Left lung (tissue), 10 donors: ENCODE data around the gene NOX5. TPM values are rescaled to one million over a fixed set of nuclear protein-coding genes. Genes with fewer than 3 reads are reported as not detected.

ENCODE experiments used
- ATAC-seq: fragments of 200-7000 bp; cut with Tn5 transposase; one replicate; pipeline ENCODE4 v1.9.1; 2020; ENCODE audit warnings: moderate library complexity
- DNase-seq, 4 donors: peaks; one replicate each; pipeline ENCODE4 v3.0.0-alpha.2; 2013 to 2020
- H3K27ac ChIP-seq, 2 donors: fragments of 200-600 bp; sonication (generic) in 1 of 2; one replicate each; pipeline versions ENCODE4 v1.5.0 to v1.8.0; 2020 to 2021
- H3K27me3 ChIP-seq, 2 donors: fragments of 200-600 bp; sonication (generic) in 1 of 2; one replicate each; pipeline versions ENCODE4 v1.5.0 to v1.8.0; 2020 to 2021
- H3K36me3 ChIP-seq, 2 donors: fragments of 200-600 bp; sonication (generic) in 1 of 2; one replicate each; pipeline versions ENCODE4 v1.5.0 to v1.8.0; 2020 to 2021
- H3K4me1 ChIP-seq, 2 donors: fragments of 200-600 bp; one replicate each; pipeline ENCODE4 v1.8.0; 2021
- H3K4me3 ChIP-seq, 2 donors: fragments of 200-600 bp; sonication (generic) in 1 of 2; one replicate each; pipeline versions ENCODE4 v1.5.0 to v1.8.0; 2020 to 2021; ENCODE audit warnings: mild to moderate bottlenecking in 1 of 2
- H3K9me3 ChIP-seq, 2 donors: fragments of 200-600 bp; sonication (generic) in 1 of 2; one replicate each; pipeline versions ENCODE4 v1.5.0 to v1.8.0; 2020 to 2021
- CTCF ChIP-seq, 2 donors: fragments of 200-600 bp; sonication (generic) in 1 of 2; IDR thresholded peaks; one replicate each; pipeline versions ENCODE4 v1.5.0 to v1.8.0; 2021; ENCODE audit warnings: antibody characterized with exemption in 2 of 2
- intact Hi-C, 2 donors: fragments of 100-400 bp; cut with DNase I; formaldehyde crosslinking; loops; one replicate each; pipeline versions ENCODE4 v1.11.2 to v1.14.2; 2022
- polyA plus RNA-seq, 6 donors: library from polyadenylated mRNA; unstranded; fragments of 120-200 nt; gene quantifications; one replicate each; pipeline ENCODE4 v1.2.1, GENCODE V29; 2013; ENCODE audit not compliant: insufficient read length in 6 of 6
- total RNA-seq, 2 donors: library from RNA; stranded (reverse); fragmentation: NEBNext Ultra II Directional; extraction: Animal tissue kit (Norgen Biotek cat#: 25700); gene quantifications; one replicate each; pipeline ENCODE4 v1.2.1, GENCODE V29; 2021
- donor health status: DM: no; HTN: yes; CAD: no.
- donor health status: DM: no; HTN: no; CAD: no.

Gene NOX5
- total and polyA plus RNA-seq, 8 donors, result 0.16 to 0.83 (median 0.41) TPM

GRCh38 chr15:69042531-69042930 lies 28.0 kb downstream of the NOX5 start:
- no peaks in the 10 kb centered on the region for H3K9me3 ChIP-seq
- DNase-seq, result no peak
- ATAC-seq, result no peak
- intact Hi-C loops, result no loop called here
- no peak for TF ChIP-seq CTCF (IDR thresholded peaks at IDR 0.05)
- no peaks in the 10 kb centered on the region for H3K36me3 ChIP-seq
- no peak overlapping the region for H3K27ac ChIP-seq
- H3K4me1 ChIP-seq, result no peaks in the 10 kb centered on the region
- no peak overlapping the region for H3K4me3 ChIP-seq
- no peaks in the 10 kb centered on the region for H3K27me3 ChIP-seq

- Histone ChIP-seq H3K4me1 (no peaks in the 10 kb centered on the region), H3K27me3 (no peaks in the 10 kb centered on the region), H3K27ac (no peak overlapping the region), H3K36me3 (no peaks in the 10 kb centered on the region), H3K4me3 (no peak overlapping the region), H3K9me3 (no peaks in the 10 kb centered on the region)
- ATAC-seq, result no peak
- no peak for TF ChIP-seq CTCF (IDR thresholded peaks at IDR 0.05)
- intact Hi-C loops, result no loop called here
- peak in 1 of 4 donors; percentile 24 for DNase-seq
Observed at GRCh38 chr15:69045802-69046201, 31.3 kb downstream of the NOX5 start.

- Histone ChIP-seq H3K4me3 (no peak overlapping the region), H3K36me3 (no peaks in the 10 kb centered on the region), H3K4me1 (no peaks in the 10 kb centered on the region), H3K27me3 (no peaks in the 10 kb centered on the region), H3K9me3 (no peaks in the 10 kb centered on the region), H3K27ac (no peak overlapping the region)
- intact Hi-C loops, result no loop called here
- no peak for TF ChIP-seq CTCF (IDR thresholded peaks at IDR 0.05)
- DNase-seq (no peak), ATAC-seq (no peak)
Observed at GRCh38 chr15:69046781-69047180, 32.3 kb downstream of the NOX5 start.

GRCh38 chr15:69049976-69050375 lies 35.5 kb downstream of the NOX5 start:
- Histone ChIP-seq H3K4me3 (no peak overlapping the region), H3K9me3 (no peaks in the 10 kb centered on the region), H3K27ac (no peak overlapping the region), H3K36me3 (no peaks in the 10 kb centered on the region), H3K27me3 (no peaks in the 10 kb centered on the region), H3K4me1 (no peaks in the 10 kb centered on the region)
- intact Hi-C loops, result no loop called here
- no peak for DNase-seq
- ATAC-seq, result no peak
- TF ChIP-seq CTCF (IDR thresholded peaks at IDR 0.05), result no peak

GRCh38 chr15:69055251-69055650 lies 40.8 kb downstream of the NOX5 start:
- no peak for ATAC-seq
- intact Hi-C loops, result loop anchor here (5.0 kb wide), 1 partner anchor 337 kb away; no protein-coding TSS in a partner anchor
- no peak overlapping the region for H3K27ac ChIP-seq
- no peak overlapping the region for H3K4me3 ChIP-seq
- H3K27me3 ChIP-seq, result no peaks in the 10 kb centered on the region
- no peak for DNase-seq
- H3K9me3 ChIP-seq, result no peaks in the 10 kb centered on the region
- no peaks in the 10 kb centered on the region for H3K36me3 ChIP-seq
- no peaks in the 10 kb centered on the region for H3K4me1 ChIP-seq
- TF ChIP-seq CTCF (IDR thresholded peaks at IDR 0.05), result no peak
